GM19023 (cell line): ENCODE data around the gene TMEM63C.
"Not testable (repeated sequence)": the region's sequence is repeated elsewhere in the genome, so short reads cannot be mapped to it uniquely, and the experiment has no call there.

Source experiments
- ATAC-seq: cut with Tn5 transposase; IDR thresholded peaks from one replicate; pipeline ENCODE4 v1.9.1; 2021; ENCODE audit warnings: mild to moderate bottlenecking, moderate library complexity; ENCODE audit not compliant: unreplicated experiment

TMEM63C gene

DNA sequence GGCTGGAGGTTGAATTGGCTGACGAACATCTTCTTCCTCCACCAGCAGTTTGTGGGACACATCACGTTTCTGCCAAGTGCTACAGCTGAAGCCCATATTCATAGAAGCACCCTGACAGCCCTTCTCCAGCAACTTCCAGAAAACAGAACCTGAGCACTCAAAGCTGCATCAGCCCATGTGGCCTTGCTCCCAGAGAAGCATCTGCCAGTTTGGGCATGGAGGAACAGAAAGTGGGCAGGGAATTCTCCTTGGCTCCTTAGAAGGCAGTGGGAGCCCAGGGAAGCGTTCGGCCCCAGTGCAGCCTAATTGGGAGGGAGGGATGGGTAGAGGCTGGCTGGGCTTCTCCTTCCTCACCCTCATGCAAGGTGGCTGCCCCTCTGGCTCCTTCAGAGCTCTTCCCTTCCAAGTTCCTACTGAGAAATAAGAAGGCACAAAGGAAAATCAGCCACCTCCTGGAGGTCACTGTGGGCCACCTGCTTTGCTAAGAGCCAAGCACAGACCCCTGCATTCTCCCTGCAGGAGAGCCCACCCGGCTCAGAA, 93.5 kb downstream of the TMEM63C start:
- no peak for ATAC-seq

- ATAC-seq: no peak
These were observed 94.0 kb downstream of the TMEM63C start for GRCh38 chr14:77275601-77276017.

DNA sequence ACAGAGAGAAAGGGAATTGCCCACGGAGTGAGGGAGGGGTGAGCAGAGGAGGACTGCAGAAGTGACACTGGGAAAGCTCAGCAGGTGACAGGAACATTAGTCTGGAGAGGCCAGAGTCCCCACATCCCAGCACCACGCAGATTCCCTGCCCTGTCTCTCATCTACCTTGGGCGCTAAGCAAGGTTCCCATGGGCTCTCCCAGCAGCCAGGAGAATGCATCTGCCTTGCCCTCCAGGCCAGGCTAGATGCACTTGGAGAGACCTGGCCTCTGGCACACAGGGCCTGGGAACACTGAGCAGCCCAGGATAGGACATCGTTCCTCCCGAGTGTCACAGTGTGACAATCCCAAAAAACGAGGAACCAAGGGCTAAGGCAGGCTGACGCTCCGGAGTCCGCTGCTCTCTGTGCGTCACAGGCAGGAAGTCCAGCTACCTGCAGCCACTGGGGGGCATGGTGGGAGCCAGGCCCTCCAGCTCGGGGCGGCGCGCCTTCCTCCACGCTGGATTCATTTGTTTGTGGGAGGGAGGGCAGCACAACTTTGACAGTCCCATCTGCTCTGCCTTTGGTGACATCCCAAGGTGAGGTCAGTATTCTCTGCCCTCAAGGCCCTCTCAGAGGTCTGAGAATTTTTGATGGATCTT, 94.8 kb downstream of the TMEM63C start:
- ATAC-seq: no peak

- no peak for ATAC-seq
These were observed 95.4 kb downstream of the TMEM63C start for GRCh38 chr14:77276959-77277358.

DNA sequence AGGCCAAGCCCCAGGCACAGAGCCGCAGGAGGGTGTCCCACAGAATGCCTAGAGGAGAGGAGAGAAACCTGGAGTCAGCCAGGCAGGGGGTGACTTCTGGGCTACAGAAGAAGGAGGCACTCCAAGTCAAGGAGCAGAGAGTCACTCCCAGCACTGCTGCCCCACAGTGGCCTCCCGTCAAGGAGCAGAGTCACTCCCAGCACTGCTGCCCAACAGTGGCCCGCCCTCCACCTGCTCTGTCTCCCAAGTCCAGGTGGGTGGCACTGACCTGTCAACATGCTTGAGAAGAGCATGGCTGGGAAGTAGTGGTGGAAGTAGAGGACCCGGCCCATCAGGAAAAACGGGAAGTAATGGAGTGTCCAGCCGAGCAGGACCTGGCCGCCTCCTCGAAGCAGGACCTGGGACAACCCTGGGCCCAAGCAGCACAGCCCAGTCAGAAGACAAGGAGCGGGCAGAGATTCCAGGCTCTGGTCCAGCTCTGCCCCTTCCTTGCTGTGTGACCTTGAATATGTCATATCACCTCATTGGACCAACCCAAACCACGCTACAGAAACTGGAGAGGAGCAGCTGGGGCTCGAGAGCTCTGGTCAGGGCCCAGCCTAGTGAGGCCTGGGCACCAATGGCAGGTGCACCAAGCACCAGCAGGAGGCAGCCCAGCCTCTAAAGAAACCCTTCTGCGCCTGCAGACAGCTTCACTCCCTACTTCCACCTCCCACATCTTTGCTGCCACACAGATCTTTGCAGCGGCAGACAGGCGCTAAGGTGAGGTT, 97.0 kb downstream of the TMEM63C start:
- ATAC-seq: no peak

DNA sequence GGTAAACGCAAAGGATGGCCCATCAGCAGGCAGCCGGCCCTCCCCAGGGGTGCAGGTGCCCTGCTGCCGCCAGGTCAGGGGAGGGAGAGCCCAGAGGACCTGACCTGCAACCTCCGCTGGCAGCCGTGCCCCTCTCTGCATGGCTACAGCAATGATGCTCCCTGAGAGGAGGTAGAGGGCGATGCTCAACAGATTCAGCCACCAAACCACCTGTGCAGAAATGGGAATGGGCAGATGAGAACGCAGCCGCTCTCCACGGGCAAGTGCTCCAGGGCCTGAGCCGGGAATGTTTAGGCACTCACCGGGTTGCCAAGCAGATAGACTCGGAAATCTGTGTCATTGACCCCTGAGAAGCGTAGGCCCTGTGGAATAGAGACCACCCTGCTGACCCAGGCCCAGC, 98.1 kb downstream of the TMEM63C start:
- ATAC-seq: no peak

- not testable (repeated sequence) for ATAC-seq
These were observed 99.3 kb downstream of the TMEM63C start for GRCh38 chr14:77280921-77281320.

DNA sequence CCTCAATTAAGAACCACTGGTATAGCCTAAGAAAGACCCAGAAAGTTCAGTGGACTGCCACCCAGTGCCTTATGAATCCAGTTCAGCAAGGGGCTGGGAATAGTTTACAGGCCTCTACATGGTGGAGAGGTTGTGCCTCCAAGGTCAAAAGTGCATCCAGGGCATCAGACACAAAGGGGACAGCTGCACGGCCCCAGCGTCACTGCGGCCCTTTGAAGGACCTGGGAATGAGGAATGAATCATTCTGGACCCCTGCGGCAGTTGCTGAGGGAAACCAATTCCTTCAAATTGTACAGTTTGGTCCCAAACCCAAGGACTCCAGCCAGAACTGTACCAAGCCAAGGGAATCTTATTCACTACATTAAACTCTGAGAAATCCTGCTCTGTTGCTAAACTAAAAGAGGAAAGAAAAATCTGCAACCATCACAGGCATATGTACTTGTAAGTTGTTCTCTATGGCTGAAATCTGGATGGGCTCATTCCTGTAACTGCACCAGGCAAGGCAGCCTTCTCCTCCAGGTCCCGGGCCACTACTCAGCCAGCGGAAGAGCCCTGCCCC, 100.3 kb downstream of the TMEM63C start:
- no peak for ATAC-seq

GRCh38 chr14:77284066-77284465, 102.5 kb downstream of the TMEM63C start:
- no peak for ATAC-seq

DNA sequence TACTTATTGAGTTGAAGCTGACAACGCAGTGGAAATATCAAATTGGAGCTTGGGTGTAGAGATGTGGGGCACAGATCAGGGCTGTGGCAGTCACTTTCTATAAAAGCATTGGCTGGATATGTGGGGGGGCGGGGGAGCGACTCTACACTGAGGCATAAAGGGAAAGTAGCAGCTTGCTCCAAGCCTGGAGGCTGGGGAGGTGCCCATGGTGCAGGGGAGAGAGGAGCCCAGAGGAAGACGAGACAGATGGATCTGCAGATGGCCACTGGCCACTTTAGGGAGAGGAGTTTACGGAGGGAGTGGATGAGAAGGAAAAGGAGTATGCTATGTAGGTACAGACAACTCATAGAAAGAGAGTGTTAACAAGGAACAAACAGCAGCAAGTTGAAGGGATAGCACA, 102.9 kb downstream of the TMEM63C start:
- no peak for ATAC-seq

DNA sequence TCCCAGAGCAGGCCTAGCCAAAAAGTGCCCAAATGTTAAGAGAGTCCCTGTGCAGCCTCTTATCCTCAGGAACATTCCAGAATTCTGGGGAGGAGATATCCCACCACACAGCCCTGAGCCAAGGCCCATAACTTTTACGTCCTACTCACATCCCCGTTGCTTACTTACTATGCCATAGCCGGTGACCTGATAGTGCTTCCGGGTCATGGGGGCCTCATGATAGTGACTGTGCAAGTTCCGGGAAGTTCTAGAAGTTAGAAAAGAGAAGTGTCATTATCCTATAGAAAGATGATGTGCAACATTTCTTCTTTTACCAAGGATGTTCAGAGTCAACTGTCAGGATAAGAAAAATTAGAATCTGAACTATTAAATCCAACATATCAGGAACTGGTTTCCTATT, 105.0 kb downstream of the TMEM63C start:
- no peak for ATAC-seq

DNA sequence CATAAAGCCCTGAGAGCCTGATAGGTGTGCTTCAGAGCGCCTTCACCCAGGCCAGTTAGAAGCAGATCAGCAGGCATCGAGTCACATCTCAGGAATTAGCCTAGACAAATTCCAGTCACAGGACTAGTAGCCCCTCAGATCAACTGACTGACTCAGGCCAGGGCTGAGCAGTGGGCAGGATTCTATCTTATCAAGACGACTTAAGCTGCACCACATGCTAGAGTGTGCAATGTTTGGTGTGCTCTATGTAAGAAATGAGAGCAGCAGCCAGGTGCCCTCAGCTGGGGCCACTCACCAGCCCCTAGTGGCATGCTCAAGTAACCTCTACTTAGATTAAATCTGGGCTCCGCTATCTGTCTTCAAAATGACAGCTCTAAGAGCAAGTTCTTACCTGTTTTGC, 109.1 kb downstream of the TMEM63C start:
- ATAC-seq: no peak

DNA sequence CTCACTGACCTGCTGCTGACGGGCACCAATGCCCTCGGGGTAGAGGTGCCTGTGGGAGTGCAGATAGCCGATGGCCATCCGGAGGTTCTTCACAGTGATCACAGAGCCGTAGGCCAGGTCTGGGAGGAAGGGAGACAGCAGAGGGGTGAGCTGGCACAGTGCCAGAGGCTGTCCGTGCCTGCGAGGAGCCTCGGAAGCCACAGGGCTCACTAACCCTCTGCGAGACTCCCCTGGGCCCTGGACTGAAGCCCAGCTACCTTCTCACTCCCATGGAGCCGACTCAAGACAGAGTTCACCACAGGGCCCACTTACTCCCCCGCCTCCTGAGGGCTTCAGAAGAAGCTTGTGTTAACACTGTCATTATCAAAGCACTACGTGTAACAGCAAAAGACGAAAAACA, 114.6 kb downstream of the TMEM63C start:
- no peak for ATAC-seq

DNA sequence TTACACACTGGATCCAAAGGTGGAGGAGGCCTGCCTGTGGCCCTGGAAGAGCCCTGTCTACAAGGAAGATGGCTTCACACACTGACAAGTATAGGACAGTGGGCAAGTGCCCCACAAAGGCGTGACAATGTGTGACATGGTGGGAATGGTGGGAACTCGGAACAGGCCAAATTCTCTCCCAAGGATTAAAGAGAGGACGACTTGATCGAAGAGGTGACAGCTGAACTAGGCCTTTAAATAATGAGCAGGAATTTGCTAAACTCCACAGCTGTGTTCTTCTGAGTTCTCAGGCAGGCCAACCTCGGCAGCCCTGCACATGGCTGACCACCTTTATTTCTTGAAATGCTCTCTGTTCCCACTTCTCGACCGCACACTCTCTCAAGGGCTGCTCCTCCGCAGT, 115.3 kb downstream of the TMEM63C start:
- no peak for ATAC-seq

DNA sequence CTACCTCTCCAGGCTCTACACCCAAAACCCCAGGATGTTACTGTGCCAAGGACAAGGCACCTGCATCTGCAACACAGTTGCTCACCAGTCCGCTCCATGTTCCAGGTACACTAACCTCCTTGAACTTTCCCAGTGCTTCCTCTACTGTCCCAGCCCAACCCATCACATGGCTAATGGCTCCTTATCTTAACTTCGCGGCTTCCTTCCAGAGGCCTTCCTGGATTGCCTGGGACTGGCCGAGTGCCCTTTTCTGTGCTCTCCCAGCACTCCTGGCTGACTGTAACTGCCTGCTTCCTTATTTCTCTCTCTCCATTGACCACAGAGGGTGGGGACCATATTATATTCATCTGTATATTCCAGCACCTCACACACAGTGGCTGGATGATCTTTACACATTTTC, 118.2 kb downstream of the TMEM63C start:
- no peak for ATAC-seq

- ATAC-seq: no peak
These were observed 119.5 kb downstream of the TMEM63C start for GRCh38 chr14:77301103-77301502.

- ATAC-seq: no peak
These were observed 121.3 kb downstream of the TMEM63C start for GRCh38 chr14:77302926-77303325.

GRCh38 chr14:77303417-77304156, 122.0 kb downstream of the TMEM63C start:
- no peak for ATAC-seq

DNA sequence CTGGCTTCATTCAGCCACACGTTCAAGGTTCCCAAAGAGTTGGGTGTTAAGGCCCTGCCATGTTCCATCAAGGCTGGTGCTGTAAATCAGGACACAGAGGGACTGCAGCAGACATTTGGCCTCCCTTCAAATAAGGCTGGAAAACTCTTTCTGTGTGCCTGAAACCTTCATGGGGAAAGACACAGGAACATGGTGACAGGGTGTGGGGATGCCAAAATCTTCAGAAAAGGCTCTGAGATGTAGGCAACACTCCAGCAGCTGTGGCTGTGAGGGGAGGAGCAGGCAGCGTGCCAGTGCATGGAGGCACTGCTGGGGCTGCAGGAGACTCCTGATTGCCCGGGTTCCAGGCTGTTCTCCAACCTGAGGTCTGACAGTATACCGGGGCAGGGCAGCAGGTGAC, 124.1 kb downstream of the TMEM63C start:
- no peak for ATAC-seq

DNA sequence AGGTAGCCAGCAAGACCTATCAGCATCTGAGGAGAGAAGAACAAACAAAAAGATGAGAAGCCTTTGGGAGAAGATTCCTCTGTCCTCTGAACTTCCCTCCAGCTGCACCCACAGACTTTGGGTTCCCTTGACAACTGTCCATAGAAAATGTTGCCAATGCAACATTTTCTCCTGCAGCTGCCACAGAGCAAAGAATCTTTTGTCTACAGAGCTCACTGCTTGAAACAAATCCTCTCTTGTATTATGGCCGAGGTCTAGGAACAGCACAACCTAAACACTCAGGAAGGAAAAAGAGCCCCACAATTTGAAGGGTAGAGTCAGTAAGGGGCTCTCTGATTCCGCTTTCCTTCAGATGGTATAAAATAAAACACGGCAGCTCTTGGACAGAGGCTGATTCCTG, 124.8 kb downstream of the TMEM63C start:
- no peak for ATAC-seq

- ATAC-seq: no peak
These were observed 125.4 kb downstream of the TMEM63C start for GRCh38 chr14:77306851-77307496.
